Erythroblast (primary cell): ENCODE measurements around the gene RNF43.
A peak's percentile ranks its signal among the peaks of the same experiment; 100 is the strongest.

Source experiments
- DNase-seq, 2 experiments: peaks; one replicate each; lab custom pipeline; 2025; lab: John Stamatoyannopoulos, UW
- GATA1 ChIP-seq: IDR thresholded peaks from 2 replicates; pipeline ENCODE4 v1.6.1; 2011; ENCODE audit warnings: low read depth, mild to moderate bottlenecking, control low read depth, low read length, moderate library complexity
- POLR2A ChIP-seq: IDR thresholded peaks from 2 replicates; pipeline ENCODE4 v1.6.1; 2011; ENCODE audit warnings: mild to moderate bottlenecking, low read length

Gene RNF43

DNA sequence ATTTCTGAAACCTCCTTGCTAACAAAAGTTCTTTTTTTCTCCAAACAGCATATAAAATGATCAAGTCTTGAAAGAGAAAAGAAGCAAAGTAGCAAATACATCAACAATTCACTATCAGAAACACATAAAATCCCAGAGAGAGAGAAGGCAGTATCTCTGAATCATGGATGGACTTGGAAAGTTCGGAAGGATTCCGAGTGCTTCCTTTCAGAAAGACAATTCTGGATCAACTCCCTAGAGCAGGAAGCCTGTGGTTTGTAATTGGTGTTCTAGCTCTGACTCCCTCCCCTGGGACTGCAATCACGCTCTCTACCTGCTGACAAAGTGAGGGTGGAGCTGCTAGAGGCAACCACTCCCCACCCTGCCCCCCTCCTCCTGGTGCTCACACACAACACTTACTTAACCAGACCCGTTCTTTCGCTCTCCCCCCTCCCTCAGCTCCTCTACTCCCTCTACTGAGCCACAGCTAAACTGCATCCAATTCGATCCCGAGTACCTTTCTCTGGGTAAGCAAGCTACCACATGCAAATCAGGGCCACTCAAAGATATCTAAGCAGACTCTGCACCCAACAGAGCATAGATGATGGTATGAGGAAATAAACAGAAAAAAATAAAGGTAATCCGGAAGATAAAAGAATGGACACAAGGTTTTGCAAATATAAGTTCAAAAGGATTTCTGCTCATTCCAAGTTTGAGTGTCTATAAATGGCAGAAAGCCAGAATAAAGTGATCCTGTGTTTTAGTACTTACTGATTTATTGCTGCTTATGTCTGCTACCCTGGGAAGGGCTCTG lies at the start of gene RNF43:
RNF43 (minus strand) TSS at position 235 of the 793 bp plus-strand sequence. CDS start 1,957 bp downstream, outside the sequence.
- DNase-seq, result peak; percentile 89 to 92
- no peak for TF ChIP-seq GATA1
- TF ChIP-seq POLR2A, result no peak

DNA sequence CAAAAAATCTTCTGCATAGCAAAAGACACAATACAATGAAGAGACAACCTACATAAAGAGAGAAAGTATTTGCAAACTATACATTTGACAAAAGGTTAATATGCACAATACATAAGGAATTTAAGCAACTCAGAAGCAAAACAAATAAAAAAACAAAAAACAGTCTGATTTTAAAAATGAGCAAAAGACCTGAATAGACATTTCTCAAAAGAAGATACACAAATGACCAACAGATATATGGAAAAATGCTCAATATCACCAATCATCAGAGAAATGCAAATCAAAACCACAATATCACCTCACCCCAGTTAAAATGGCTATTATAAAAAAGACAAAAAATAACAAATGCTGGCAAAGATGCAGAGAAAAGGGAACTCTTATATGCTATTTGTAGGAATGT lies 38.2 kb upstream of the RNF43 start:
- no peak for TF ChIP-seq GATA1
- TF ChIP-seq POLR2A, result no peak
- no peak for DNase-seq

DNA sequence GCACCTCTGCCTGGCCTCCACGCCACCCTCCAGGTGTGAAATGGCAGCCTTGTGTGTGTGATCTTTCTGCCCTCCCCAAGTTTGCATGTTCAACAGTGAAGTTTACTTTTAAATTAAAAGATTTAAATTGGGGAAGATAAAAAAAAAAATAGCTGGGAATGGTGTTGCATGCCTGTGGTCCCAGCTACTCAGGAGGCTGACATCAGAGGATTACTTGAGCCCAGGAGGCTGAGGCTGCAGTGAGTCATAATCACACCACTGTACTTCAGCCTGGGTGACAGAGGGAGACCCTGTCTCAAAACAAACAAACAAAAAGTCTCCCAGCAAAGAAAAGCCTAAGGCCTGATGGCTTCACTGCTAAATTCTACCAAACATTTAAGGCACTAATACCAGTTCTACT lies 35.4 kb upstream of the RNF43 start:
- no peak for DNase-seq
- no peak for TF ChIP-seq POLR2A
- no peak for TF ChIP-seq GATA1

DNA sequence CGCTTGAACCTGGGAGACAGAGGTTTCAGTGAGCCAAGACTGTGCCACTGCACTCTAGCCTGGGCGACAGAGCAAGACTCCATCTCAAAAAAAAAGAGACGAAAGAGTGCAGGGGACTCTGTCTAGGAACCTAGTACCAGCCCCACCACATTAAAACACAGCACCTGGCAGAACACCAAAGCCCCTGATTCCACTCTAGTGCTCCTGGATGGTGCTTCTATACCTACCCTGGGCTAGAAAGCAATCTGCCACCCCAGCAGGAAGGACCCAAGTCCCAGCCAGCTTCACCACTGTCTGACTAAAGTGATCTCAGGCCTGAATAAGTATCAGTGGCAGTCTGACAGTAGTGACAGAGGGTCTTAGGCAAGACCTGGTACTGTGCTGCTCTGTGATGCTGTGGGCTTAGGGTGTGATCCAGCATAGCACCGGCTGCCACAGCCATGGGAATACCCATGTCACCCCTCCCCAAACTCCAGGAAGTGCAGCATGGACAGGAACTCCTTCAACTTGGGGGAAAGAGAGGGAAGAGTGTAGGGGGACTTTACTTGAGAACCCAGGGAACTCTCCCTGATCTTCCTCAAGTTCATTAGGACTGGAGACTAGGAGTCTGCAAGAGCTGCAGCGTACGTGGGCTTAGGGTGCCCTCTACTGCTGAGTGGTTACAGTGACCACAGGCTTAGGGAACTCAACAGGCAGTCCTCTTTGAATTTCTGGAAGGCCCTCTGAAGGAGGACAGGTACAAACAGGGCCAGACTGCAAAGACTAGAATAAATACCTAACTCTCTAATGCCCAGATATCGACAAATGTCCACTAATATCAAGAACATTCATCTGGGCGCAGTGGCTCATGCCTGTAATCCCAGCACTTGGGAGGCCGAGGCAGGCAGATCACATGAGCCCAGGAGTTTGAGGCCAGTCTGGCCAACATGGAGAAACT lies 30.0 kb upstream of the RNF43 start:
- no peak for TF ChIP-seq GATA1
- no peak for TF ChIP-seq POLR2A
- DNase-seq, result peak; percentile 87 to 91

DNA sequence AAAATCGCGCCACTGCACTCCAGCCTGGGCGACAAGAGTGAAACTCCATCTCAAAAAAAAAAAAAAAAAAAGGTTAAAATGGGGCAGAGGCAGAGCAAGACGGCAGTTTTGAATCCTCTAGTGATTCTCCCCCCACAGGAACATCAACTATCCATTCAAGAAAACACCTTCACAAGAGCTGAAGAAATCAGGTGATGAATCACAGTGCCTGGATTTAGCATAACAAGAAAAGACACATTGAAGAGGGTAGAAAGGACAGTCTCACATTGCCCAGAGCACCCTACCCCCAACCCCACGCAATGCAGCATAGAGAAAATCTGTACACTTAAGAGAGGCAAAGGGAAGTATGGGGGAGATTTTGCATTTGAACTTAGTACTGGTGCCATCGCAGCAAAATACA lies 28.8 kb upstream of the RNF43 start:
- TF ChIP-seq POLR2A, result no peak
- TF ChIP-seq GATA1, result no peak
- DNase-seq, result no peak

DNA sequence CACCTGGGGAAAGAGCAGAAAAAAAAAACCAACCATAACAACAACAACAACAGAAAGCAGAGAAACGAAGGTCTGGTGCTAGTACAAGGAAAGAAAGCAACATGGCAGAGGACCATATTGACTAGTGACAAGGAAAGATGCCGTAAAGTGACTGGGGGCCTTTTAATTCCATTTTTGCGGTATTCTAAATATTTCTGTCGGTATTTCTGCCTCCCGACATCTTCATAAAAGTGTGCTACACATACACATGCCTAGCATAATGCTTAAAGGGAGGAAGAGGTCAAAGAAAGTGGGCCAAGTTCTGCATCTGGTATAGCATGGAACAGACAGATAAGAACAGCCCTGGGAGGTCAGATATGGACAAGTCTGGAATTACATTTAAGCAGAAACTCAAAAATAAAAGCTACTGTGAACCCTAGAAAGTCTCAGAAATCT lies 19.5 kb upstream of the RNF43 start:
- TF ChIP-seq POLR2A (peak; percentile 25), GATA1 (no peak)
- peak; percentile 88 to 96 for DNase-seq

DNA sequence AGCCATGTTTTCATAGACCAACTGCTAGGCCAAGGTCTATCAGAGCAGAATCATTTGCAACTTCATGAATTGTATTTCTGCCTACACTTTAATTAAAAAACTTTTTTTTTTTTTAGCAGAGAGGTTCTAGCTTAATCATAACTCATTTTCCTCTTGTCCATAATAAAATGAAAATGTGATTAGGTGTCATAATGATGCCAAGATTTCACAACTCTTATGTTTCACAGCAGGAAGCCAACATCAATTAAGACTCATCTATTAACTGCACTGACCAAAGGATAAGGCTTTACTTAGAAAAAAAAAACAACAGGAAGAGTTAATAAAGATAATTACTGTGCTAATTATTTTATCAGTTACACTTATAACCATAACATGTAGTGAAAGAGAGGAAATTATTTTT lies 18.9 kb upstream of the RNF43 start:
- TF ChIP-seq POLR2A (no peak), GATA1 (no peak)
- peak; percentile 18 to 40 for DNase-seq

DNA sequence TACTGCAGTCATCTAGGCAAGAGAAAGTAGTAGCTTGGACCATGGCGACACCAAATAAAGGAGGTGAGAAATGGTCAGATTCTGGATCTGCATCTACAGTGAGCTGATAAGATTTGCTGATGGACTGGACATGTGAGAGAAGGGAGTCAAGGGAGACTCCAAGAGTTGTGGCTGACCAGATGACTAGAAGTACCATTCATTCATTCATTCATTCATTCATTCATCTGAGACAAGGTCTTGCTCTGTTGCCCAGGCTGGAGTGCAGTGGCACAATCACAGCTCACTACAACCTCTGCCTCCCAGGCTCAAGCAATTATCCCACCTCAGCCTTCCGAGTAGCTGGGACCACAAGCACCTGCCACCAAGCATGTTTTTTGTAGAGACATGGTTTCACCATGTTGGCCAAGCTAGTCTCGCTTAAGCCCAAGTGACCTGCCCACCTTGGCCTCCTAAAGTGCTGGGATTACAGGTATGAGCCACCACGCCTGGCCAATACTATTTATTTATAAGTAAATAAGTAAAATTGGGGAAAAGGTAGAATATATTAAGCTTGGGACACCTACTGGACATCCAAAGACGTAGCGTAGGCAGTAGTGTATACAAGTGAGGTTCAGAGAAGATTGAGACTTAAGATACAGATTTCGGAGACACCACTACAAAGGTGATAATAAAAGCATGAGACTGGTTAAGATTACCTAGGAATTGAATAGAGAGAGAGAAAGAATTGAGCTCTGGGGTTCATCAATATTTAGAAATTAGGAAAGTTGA lies 15.7 kb upstream of the RNF43 start:
- TF ChIP-seq GATA1, result no peak
- no peak for TF ChIP-seq POLR2A
- no peak for DNase-seq

DNA sequence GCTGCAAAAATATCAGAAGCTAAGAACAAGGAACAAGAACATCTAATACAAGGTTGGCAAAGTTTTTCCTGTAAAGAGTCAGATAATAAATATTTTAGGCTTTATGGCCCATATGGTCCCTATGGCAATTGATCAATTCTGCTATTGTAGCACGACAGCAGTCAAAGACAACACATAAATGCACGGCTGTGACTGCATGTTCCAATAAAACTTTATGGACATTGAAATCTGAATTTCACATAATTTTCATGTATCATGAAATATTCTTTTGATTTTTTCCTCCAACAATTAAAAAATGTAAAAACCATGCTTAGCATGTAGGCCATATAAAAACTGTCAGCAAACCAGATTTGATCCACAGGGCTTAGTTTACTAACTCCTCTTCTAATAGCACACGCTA lies 10.5 kb upstream of the RNF43 start:
- TF ChIP-seq POLR2A, result no peak
- TF ChIP-seq GATA1, result no peak
- DNase-seq, result no peak

DNA sequence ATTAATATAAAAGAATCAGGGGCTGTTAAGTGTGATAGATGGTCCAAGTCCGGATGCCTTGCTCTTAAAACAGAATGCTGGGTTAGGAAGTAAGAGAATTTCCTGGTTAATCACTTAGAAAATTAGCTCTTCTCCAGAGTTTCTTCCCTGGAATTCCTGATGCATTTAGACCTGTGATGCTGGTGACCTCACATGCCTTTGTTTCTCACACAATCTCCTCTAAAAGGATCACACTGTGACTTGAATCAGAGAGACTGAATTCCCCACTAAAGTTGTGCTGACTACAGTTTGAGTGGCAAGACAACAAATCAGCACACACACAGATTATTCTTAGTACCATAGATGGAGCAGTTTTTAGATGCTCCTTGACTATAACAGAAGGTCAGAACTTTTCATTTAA lies 4.4 kb upstream of the RNF43 start:
- TF ChIP-seq GATA1, result no peak
- TF ChIP-seq POLR2A, result no peak
- DNase-seq, result no peak

DNA sequence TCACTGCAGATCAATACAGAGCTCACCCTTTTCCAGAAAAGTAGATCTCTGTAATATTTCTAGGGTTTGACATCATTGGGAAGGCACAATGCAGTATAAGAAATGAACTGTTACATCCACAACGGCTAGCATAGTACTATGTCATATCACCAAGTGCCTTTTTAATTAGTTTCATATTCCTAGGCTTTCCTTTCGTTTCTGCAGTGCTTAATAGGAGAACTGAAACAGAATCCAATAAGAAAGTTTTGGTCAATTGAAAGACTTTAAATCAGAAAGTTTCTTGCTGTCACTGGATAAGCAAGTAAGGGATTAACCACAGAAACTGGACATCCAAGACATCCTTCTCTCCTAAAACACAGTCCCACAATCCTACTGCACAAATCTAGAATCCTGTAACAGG lies 3.5 kb upstream of the RNF43 start:
- DNase-seq, result no peak
- TF ChIP-seq GATA1 (no peak), POLR2A (no peak)

DNA sequence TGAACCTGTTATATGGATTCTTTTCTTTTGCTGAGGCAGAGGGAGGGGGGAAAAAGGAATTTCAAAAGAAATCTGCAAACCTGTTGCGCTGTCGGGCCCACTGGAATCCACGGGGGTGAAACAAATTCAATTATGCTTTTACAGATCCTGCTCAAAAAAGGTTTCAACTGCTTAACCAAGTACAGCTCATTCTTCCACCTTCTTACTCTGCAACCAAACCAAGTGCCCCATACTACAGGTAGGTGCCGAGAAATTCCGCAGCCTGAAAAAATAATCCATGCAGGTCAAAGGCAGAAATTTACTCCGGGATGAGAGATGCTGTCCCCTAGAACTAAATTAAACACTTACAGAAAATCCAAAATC lies 416 bp downstream of the RNF43 start:
- TF ChIP-seq GATA1 (no peak), POLR2A (no peak)
- DNase-seq, result no peak

DNA sequence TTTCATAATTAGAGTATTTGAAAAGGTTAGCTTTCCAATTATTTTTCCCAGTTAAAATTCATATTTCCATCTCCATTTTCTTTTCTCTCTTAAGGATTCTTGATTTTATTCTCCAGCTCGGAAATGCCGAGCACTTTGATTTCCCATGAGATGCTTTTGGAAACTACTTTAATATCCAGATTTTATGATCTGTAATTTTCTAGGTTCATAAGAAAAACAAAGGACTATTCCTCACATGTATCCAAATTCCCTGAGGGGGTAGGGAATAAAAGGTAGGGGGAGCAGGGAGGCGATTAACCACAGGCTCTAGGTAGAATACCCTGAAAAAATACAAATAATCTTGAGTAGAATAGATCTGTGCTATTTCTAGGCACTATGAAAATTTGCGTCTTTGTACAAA lies 938 bp downstream of the RNF43 start:
- no peak for DNase-seq
- no peak for TF ChIP-seq GATA1
- no peak for TF ChIP-seq POLR2A

DNA sequence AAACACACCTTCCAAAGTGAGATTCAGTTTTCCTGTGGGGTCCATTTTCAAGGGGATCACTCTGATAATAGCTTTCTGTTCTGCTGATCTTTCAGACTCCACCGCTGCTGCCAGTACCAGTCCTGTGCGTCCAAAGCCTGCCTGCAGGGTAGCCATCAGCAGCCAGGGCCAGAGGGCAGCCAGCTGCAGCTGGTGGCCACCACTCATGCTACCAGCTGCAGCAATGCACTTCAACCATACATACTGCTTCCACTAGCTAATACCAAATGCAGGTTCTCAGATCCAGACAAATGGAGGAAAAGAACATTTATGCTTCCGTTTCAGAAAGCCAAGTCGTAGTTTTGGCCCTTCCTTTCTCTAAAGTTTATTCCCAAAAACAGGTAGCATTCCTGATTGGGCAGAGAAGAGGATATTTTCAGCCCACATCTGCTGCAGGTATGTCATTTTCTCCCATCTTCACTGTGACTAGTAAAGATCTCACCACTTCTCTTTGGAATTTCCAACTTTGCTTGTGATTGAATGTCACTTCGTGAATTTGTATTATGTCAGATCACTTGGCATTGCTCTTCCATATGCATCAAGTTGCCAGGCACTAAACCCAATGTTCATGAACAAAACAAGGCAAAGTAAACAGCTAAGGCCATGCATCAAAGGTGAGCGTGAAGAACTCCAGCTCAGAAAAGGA lies 1.8 kb downstream of the RNF43 start:
- TF ChIP-seq POLR2A, result no peak
- TF ChIP-seq GATA1, result no peak
- no peak for DNase-seq
